Measurements from ENCODE around the gene GET4. TPM values are rescaled to one million over a fixed set of nuclear protein-coding genes. Genes with fewer than 3 reads are reported as not detected.

GET4 gene
- total RNA-seq, 1 experiment from 2014 or later, result 24.6 TPM

- no peak for DNase-seq (ENCODE audit: low read depth)
Observed at GRCh38 chr7:900331-901040, 24.1 kb downstream of the GET4 start.

GRCh38 chr7:901041-901387 lies 24.7 kb downstream of the GET4 start:
- no peak for DNase-seq (ENCODE audit: low read depth)

GRCh38 chr7:901388-902154 lies 25.2 kb downstream of the GET4 start:
- peak; percentile 93 for DNase-seq (ENCODE audit: low read depth)

- DNase-seq (ENCODE audit: low read depth), result no peak
Observed at GRCh38 chr7:902996-903395, 26.6 kb downstream of the GET4 start.

- DNase-seq (ENCODE audit: low read depth), result no peak
Observed at GRCh38 chr7:903921-904755, 27.8 kb downstream of the GET4 start.

GRCh38 chr7:904847-905246 lies 28.5 kb downstream of the GET4 start:
- peak; percentile 83 for DNase-seq (ENCODE audit: low read depth)

- no peak for DNase-seq (ENCODE audit: low read depth)
Observed at GRCh38 chr7:906776-907157, 30.4 kb downstream of the GET4 start.

GRCh38 chr7:907158-907980 lies 31.0 kb downstream of the GET4 start:
- peak; percentile 31 for DNase-seq (ENCODE audit: low read depth)

- no peak for DNase-seq (ENCODE audit: low read depth)
Observed at GRCh38 chr7:908159-908581, 31.8 kb downstream of the GET4 start.

- DNase-seq (ENCODE audit: low read depth), result peak; percentile 47
Observed at GRCh38 chr7:908591-909357, 32.4 kb downstream of the GET4 start.

- DNase-seq (ENCODE audit: low read depth), result no peak
Observed at GRCh38 chr7:909358-910329, 33.3 kb downstream of the GET4 start.

- DNase-seq (ENCODE audit: low read depth), result no peak
Observed at GRCh38 chr7:910441-910861, 34.1 kb downstream of the GET4 start.

GRCh38 chr7:910931-911431 lies 34.6 kb downstream of the GET4 start:
- no peak for DNase-seq (ENCODE audit: low read depth)

- DNase-seq (ENCODE audit: low read depth), result no peak
Observed at GRCh38 chr7:911791-912480, 35.6 kb downstream of the GET4 start.

GRCh38 chr7:913736-914520 lies 37.6 kb downstream of the GET4 start:
- no peak for DNase-seq (ENCODE audit: low read depth)

GRCh38 chr7:914521-915194 lies 38.3 kb downstream of the GET4 start:
- DNase-seq (ENCODE audit: low read depth), result no peak
